GM12865 (cell line): ENCODE results near the gene EPN3.

Source experiments
- DNase-seq: peaks from one replicate; pipeline ENCODE4 v3.0.0; 2010; ENCODE audit warnings: low read depth
- H3K4me3 ChIP-seq: 2 replicates; pipeline ENCODE4 v1.5.1; 2011; ENCODE audit warnings: mild to moderate bottlenecking, low read depth, low read length, control low read depth
- CTCF ChIP-seq: IDR thresholded peaks from 2 replicates; pipeline ENCODE4 v1.5.1; 2011; ENCODE audit warnings: low read length, control low read depth, low read depth, inconsistent platforms; ENCODE audit not compliant: insufficient read depth; ENCODE audit errors: missing control alignments

EPN3 gene

GRCh38 chr17:50547736-50548083, 15.2 kb downstream of the EPN3 start:
- DNase-seq: no peak
- no peak for TF ChIP-seq CTCF
- peak overlapping the region; percentile 67 for H3K4me3 ChIP-seq

- no peak for TF ChIP-seq CTCF
- no peak overlapping the region for H3K4me3 ChIP-seq
- no peak for DNase-seq
Measured at GRCh38 chr17:50548831-50549230, 16.3 kb downstream of the EPN3 start.

- H3K4me3 ChIP-seq: no peak overlapping the region
- TF ChIP-seq CTCF: no peak
- no peak for DNase-seq
Measured at GRCh38 chr17:50549256-50549941, 16.9 kb downstream of the EPN3 start.

- no peak for TF ChIP-seq CTCF
- no peak for DNase-seq
- H3K4me3 ChIP-seq: no peak overlapping the region
Measured at GRCh38 chr17:50549969-50550368, 17.4 kb downstream of the EPN3 start.

- TF ChIP-seq CTCF: peak; percentile 34
- peak; percentile 47 for DNase-seq
- no peak overlapping the region for H3K4me3 ChIP-seq
Measured at GRCh38 chr17:50550661-50551432, 18.3 kb downstream of the EPN3 start.

- H3K4me3 ChIP-seq: no peak overlapping the region
- no peak for DNase-seq
- TF ChIP-seq CTCF: no peak
Measured at GRCh38 chr17:50551433-50551815, 18.9 kb downstream of the EPN3 start.
